Ecto neural progenitor cell (in vitro differentiated cells): Measurements from ENCODE around the gene SCG2.
"Not testable (repeated sequence)": the region's sequence is repeated elsewhere in the genome, so short reads cannot be mapped to it uniquely, and the experiment has no call there.

Experiments used
- DNase-seq: peaks from one replicate; pipeline ENCODE4 v3.0.0-alpha.2; 2018; ENCODE audit warnings: low spot score

Gene SCG2

GRCh38 chr2:223611061-223611460 is 8.9 kb upstream of the SCG2 start:
- DNase-seq = no peak

DNA sequence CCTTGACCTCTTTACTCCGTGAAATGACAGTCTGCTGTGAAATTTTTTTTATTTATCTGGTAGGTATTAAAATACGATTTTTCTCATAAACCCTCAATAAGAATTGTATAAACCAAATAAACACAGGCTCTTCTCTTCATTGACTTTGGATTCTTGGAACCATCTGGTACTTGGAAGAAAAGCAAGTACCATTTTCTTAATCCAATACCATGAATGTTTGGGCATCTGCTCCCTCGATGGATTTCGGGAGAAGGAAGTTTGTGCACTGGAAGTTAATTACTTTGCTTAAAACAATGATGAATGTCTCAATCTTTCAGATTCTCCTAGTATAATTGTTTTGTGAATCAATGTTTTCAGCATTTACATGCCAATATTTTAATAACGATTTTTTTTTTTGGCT is 5.3 kb upstream of the SCG2 start:
- DNase-seq = no peak

- no peak for DNase-seq
Measured at GRCh38 chr2:223606946-223607345, 4.8 kb upstream of the SCG2 start.

DNA sequence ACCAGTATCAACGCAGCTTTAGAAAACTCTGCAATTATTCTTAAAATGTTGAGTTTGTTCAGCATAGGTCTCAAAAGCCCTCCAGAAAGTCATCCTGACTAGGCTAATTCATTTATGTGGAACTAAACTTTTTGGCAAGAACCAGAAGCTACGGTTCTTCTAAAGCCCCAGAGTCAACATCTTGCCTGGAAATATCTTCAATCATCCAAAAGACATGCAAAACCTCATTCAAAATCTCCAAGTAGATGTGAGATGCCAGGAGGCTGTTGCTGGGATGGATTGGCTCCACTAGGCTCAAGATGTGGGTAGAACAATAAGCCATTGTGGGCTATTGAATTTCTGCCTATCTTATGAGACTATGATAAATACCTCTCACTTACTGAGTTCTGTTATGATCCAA is 2.1 kb upstream of the SCG2 start:
- no peak for DNase-seq

GRCh38 chr2:223602972-223603371 is 811 bp upstream of the SCG2 start:
- no peak for DNase-seq

GRCh38 chr2:223601018-223601417 is 1.1 kb downstream of the SCG2 start:
- DNase-seq = no peak

DNA sequence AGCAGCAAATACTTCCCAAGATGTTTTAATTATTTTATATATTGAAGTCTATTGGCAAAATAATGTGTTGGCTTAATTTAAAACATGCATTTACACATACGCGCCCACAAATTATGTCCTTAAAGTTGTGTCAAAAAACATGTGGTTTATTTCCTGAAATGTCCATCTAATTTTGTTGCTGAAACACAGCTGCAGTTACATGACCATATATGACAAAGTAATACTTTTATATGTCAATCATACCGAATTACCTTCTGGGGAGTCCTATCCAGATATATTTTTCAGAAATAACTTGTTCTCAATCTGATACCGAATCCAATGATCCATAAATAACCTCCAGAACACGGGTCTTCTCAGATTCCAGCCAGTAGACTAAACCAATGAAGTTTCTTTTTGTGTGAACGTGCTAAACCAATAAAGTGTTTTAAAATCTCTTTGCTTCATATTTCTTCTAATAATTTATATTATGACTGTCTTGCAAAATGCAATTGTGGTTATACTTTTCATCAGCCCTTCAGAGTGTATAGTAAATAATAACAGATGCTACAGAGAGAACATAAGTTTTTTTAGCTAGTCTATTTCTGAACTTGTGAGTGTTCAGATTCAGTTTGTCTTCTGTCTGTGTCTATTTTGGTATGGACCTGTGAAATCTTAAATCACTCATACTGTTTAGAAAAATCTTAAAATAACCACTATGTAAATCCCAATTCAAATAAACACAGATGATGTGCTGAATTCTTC is 2.4 kb downstream of the SCG2 start:
- DNase-seq = no peak

DNA sequence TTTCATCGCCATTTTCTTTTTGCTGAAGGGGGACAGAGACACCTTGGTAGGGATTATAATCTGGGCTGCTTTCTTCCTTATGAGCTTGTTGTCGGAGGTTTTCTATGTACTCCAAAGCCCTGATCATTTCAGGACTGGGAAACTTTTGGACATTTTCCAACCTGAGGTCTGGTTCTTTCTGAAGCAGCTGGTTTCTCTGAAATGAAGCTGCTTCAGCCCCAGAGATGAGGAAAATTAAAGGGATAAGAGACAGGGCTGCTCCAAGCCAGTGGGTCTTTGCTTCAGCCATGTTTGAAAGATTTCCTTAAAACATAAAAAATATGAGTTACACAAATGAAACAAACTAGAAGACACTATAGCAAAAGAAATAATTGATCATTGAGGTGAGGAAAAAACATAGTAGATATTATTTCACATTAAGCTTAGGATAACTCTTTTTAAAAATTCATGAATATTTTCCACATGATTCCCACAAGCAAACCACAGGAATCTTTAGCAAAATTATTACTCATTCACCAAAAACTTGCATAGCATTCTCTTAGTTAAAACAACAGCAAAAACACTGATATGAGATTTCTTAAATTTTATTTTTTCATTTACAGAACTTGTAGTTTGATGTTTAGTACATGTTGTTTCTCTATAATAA is 3.0 kb downstream of the SCG2 start:
- DNase-seq = no peak

- no peak for DNase-seq
Measured at GRCh38 chr2:223597076-223597475, 5.1 kb downstream of the SCG2 start.

DNA sequence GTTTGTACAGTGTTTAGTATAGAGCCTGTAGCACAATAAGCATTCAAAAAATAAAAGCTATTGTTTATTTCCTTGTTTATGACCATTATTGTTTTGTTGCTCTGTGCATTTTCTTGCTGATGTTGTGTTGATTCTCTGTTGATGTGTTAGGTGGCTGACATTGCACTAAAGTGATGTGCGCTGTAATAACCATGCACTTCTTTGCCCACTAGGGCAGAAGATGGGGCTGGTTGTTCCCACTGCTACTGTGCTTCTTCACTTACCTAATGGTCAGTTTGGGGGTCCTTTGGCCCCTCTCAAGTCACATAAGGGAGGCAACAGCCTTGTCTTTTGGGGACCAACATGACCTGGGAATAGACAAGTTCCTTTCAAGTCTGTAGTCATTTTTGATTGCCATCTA is 6.0 kb downstream of the SCG2 start:
- DNase-seq = no peak

DNA sequence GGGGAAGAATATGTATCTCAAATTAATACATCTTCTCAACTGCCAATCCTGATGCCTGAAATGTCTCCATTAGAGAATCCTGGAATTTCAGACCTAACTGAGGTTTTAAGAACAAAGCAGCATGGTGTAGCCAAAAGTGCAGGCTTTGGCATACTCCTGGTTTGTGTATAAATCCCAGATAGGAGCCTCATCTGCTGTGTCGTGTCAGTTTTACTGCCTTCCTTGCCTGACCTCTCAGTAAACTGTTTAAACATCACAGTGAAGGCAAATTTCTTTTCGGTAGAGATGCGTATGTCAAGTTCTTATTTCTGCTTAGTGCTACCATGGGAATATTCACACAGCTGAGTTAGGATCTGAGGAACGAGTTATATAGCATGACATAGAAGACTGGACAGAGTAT is 7.3 kb downstream of the SCG2 start:
- DNase-seq = no peak

DNA sequence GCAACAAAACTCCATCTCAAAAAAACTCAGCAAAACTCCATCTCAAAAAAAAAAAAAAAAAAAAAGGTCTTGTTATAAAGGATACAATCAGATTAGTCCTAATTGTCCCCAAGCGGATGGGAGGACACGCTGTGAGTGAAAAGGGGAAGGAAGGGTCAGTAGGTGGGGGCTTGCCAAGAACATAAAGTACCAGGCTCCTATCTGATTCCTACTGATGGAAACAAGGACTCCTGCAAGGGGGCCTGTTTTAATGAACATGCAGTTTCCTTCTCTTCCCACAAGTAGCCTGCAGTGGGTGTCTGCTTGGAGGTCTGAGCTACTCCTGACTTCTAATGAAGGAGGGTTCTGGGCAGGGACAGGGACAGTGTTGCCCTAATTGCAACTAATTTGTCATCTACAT is 7.9 kb downstream of the SCG2 start:
- no peak for DNase-seq

- DNase-seq = not testable (repeated sequence)
Measured at GRCh38 chr2:223592689-223593088, 9.5 kb downstream of the SCG2 start.

- DNase-seq = no peak
Measured at GRCh38 chr2:223591596-223591995, 10.6 kb downstream of the SCG2 start.

DNA sequence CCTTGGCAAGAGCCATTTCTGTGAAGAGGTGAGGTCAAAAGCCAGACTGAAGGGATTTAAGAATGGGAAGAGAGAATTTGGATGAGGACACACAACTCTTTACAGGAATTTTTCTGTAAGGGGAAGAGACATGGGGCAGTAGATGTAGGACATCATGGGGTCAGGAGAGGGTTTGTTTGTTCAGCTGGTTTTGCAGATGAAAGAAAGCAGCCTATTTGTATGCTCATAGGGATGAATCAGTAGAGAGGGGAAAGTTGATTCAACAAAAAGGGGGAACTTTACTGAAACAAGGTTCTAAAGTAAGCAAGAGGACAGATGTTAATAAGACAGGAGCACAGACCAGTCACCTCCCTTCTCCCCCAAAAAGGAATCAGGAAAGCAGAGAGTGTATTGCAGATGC is 11.2 kb downstream of the SCG2 start:
- DNase-seq = no peak

- no peak for DNase-seq
Measured at GRCh38 chr2:223589901-223590300, 12.3 kb downstream of the SCG2 start.

DNA sequence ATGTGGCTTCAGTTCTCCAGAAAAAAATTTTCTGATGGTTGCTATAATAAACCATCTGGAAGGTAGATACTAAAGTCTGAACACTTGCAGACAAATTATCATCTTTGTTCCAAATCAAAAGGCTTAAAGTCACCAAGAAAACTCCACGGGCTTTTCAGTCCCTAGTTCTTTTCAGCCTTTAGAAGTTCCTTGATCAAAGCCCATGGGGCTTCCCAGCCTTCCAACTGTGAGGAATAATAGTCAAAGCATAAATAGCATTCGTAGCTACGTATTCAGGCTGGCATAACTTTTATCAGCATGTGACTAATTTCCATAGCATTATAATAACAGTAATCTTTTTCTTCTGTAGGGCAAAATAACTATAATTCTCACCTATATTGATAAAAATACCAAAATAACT is 13.9 kb downstream of the SCG2 start:
- no peak for DNase-seq

GRCh38 chr2:223587301-223587700 is 14.9 kb downstream of the SCG2 start:
- DNase-seq = no peak

GRCh38 chr2:223586261-223586660 is 15.9 kb downstream of the SCG2 start:
- no peak for DNase-seq

- DNase-seq = no peak
Measured at GRCh38 chr2:223585666-223586065, 16.5 kb downstream of the SCG2 start.

- DNase-seq = no peak
Measured at GRCh38 chr2:223582001-223582400, 20.2 kb downstream of the SCG2 start.

GRCh38 chr2:223580951-223581350 is 21.2 kb downstream of the SCG2 start:
- no peak for DNase-seq

DNA sequence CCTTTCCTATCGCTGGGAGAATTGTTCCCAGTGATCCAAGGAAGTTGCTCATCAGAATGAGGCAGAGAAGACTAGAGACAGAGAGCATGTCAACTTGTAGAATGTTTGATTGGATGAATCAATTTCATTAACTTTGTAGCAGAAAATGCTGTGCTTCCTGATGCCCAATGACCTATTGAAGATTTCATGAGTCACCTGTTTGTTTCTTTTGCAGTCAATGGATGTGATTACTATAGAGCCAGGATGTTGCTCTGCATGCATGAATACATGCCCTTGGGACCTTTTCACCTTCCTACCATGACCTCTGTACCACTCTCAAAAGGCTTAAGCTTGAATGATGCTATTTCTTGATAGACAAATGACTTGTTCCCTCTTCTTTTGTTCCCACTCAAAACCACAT is 23.3 kb downstream of the SCG2 start:
- DNase-seq = no peak

- no peak for DNase-seq
Measured at GRCh38 chr2:223576873-223577272, 25.3 kb downstream of the SCG2 start.
